ENCODE measurements around the gene NAA50. TPM values are rescaled to one million over a fixed set of nuclear protein-coding genes. Genes with fewer than 3 reads are reported as not detected.
A peak's percentile ranks its signal among the peaks of the same experiment; 100 is the strongest.

NAA50 gene
- polyA plus RNA-seq, 1 of the 3 experiments (the other 2 are of a cell fraction): 79.5 TPM

DNA sequence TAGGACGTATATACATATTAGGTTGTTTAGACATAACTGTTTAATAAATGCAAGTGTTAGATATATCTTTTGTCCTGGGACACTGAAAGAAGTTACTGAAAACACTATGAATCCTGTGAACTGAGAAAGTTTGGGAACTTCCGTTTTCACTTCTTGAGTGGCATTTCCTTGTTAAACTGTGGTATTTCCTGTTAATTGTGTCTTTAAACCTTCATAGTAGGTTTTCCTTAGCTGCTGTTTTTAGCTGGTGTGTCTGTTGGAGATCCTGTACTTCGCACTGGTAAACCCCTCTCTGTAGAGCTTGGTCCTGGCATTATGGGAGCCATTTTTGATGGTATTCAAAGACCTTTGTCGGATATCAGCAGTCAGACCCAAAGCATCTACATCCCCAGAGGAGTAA is 37.9 kb upstream of the NAA50 start (continued):
- no peak for TF ChIP-seq TEAD4 (IDR thresholded peaks at IDR 0.05; ENCODE audit: borderline replicate concordance, insufficient read depth)
- no peak for TF ChIP-seq TAF1 (IDR thresholded peaks at IDR 0.05; ENCODE audit: borderline replicate concordance, low read depth, low read length)
- no peak for TF ChIP-seq IRF3 (IDR thresholded peaks at IDR 0.05; ENCODE audit: low read depth, low read length)
- TF ChIP-seq EZH2phosphoT487 (IDR thresholded peaks at IDR 0.05; ENCODE audit: borderline replicate concordance, low read depth): no peak
- TF ChIP-seq ELF1 (IDR thresholded peaks at IDR 0.05): no peak
- TF ChIP-seq GABPA (IDR thresholded peaks at IDR 0.05; ENCODE audit: low read depth): no peak
- no peak for TF ChIP-seq MXI1 (IDR thresholded peaks at IDR 0.05; ENCODE audit: low read depth, low read length)
- no peak for TF ChIP-seq FOXM1 (IDR thresholded peaks at IDR 0.05; ENCODE audit: low read depth)
- TF ChIP-seq FOXJ3 (CRISPR knock-in tag; IDR thresholded peaks at IDR 0.05): no peak
- no peak for TF ChIP-seq NRF1 (IDR thresholded peaks at IDR 0.05; ENCODE audit: low read depth, low read length)

- CTCF ChIA-PET: no interaction called here
- Histone ChIP-seq H3K4me3 (ENCODE audit: low read depth in 2 of 2, low read length in 1 of 2) (no peak overlapping the region), H3K4me1 (ENCODE audit: control insufficient read depth in 1 of 2, insufficient read depth in 2 of 2, low read depth in 1 of 2, low read length in 1 of 2) (peaks cover 0 to 5% of the 10 kb centered on the region in 2 experiments; a peak in 2 of 4 replicates), H3K79me2 (ENCODE audit: insufficient read depth) (no peaks in the 10 kb centered on the region), H3K36me3 (replicated peaks in 1 of 2; ENCODE audit: control insufficient read depth in 1 of 2, insufficient read depth in 2 of 2, low read length in 1 of 2) (peaks cover 11% of the 10 kb centered on the region in 2 experiments), H4K20me1 (ENCODE audit: insufficient read depth) (no peaks in the 10 kb centered on the region), H3K4me2 (peak overlapping the region; percentile 0; the same call in 1 of the 2 replicates), H3K9me2 (no peaks in the 10 kb centered on the region), H3F3A (replicated peaks; ENCODE audit: insufficient read depth) (peaks cover 11% of the 10 kb centered on the region), H2AFZ (ENCODE audit: low read depth) (0 out of 2 replicates have a peak overlapping the region, but pooled peaks have one; percentile 58), H3K9me3 (no peaks in the 10 kb centered on the region), H3K27ac (ENCODE audit: low read depth in 2 of 2, low read length in 1 of 2) (peak overlapping the region; percentile 73 to 86; a peak in 3 of 4 replicates), H3K9ac (peak overlapping the region; percentile 36; the same call in 1 of the 2 replicates), H3K27me3 (ENCODE audit: insufficient read depth) (no peaks in the 10 kb centered on the region)
- POLR2A ChIA-PET: no interaction called here
- no peak for DNase-seq
- TF ChIP-seq TCF12 (IDR thresholded peaks at IDR 0.05): peak; percentile 55
- peak; percentile 52; the same call in 1 of the 2 replicates for TF ChIP-seq TEAD4 (IDR thresholded peaks at IDR 0.05; ENCODE audit: borderline replicate concordance, insufficient read depth)
- TF ChIP-seq ELF1 (IDR thresholded peaks at IDR 0.05): no peak
- TF ChIP-seq, protein P1, sequence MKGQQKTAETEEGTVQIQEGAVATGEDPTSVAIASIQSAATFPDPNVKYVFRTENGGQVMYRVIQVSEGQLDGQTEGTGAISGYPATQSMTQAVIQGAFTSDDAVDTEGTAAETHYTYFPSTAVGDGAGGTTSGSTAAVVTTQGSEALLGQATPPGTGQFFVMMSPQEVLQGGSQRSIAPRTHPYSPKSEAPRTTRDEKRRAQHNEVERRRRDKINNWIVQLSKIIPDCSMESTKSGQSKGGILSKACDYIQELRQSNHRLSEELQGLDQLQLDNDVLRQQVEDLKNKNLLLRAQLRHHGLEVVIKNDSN (IDR thresholded peaks at IDR 0.05; ENCODE audit: borderline replicate concordance, low read depth): peak; percentile 47; the same call in 1 of the 2 replicates
- TF ChIP-seq MEF2A (IDR thresholded peaks at IDR 0.05; ENCODE audit: borderline replicate concordance, low read depth): peak; percentile 68; the same call in 1 of the 2 replicates
- TF ChIP-seq FOXJ3 (CRISPR knock-in tag; IDR thresholded peaks at IDR 0.05): no peak
- no peak for TF ChIP-seq RAD21 (IDR thresholded peaks at IDR 0.05; ENCODE audit: low read length)
- TF ChIP-seq, protein P2, sequence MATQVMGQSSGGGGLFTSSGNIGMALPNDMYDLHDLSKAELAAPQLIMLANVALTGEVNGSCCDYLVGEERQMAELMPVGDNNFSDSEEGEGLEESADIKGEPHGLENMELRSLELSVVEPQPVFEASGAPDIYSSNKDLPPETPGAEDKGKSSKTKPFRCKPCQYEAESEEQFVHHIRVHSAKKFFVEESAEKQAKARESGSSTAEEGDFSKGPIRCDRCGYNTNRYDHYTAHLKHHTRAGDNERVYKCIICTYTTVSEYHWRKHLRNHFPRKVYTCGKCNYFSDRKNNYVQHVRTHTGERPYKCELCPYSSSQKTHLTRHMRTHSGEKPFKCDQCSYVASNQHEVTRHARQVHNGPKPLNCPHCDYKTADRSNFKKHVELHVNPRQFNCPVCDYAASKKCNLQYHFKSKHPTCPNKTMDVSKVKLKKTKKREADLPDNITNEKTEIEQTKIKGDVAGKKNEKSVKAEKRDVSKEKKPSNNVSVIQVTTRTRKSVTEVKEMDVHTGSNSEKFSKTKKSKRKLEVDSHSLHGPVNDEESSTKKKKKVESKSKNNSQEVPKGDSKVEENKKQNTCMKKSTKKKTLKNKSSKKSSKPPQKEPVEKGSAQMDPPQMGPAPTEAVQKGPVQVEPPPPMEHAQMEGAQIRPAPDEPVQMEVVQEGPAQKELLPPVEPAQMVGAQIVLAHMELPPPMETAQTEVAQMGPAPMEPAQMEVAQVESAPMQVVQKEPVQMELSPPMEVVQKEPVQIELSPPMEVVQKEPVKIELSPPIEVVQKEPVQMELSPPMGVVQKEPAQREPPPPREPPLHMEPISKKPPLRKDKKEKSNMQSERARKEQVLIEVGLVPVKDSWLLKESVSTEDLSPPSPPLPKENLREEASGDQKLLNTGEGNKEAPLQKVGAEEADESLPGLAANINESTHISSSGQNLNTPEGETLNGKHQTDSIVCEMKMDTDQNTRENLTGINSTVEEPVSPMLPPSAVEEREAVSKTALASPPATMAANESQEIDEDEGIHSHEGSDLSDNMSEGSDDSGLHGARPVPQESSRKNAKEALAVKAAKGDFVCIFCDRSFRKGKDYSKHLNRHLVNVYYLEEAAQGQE (IDR thresholded peaks at IDR 0.05; ENCODE audit: low read depth, low read length): no peak
- TF ChIP-seq RXRA (IDR thresholded peaks at IDR 0.05; ENCODE audit: borderline replicate concordance, low read depth): no peak
- no peak for TF ChIP-seq RCOR1 (IDR thresholded peaks at IDR 0.05; ENCODE audit: low read length)
- no peak for TF ChIP-seq FOSL2 (IDR thresholded peaks at IDR 0.05; ENCODE audit: borderline replicate concordance, low read depth)
- TF ChIP-seq EP300 (IDR thresholded peaks at IDR 0.05; ENCODE audit: borderline replicate concordance in 1 of 2, low read depth in 1 of 2, low read length in 1 of 2): no peak
- TF ChIP-seq JUND (IDR thresholded peaks at IDR 0.05): peak; percentile 27; the same call in 1 of the 2 replicates
- no peak for TF ChIP-seq CHD2 (IDR thresholded peaks at IDR 0.05; ENCODE audit: low read length, partially characterized antibody)
- no peak for TF ChIP-seq YY1 (IDR thresholded peaks at IDR 0.05; ENCODE audit: low read depth)
- no peak for TF ChIP-seq POLR2AphosphoS5 (IDR thresholded peaks at IDR 0.05; ENCODE audit: low read depth, low read length)
Measured at GRCh38 chr3:113783463-113783862, 37.4 kb upstream of the NAA50 start.
